Glomerular visceral epithelial cell (primary cell): ENCODE data around the gene PLXND1.

Experiments used
- DNase-seq: peaks from one replicate; pipeline ENCODE4 v3.0.0-alpha.2; 2016; ENCODE audit errors: extremely low spot score

Gene PLXND1

GRCh38 chr3:129584631-129585030, 21.8 kb downstream of the PLXND1 start:
- DNase-seq = no peak

- DNase-seq = no peak
These were observed 23.2 kb downstream of the PLXND1 start for GRCh38 chr3:129583289-129583688.

- DNase-seq = no peak
These were observed 23.7 kb downstream of the PLXND1 start for GRCh38 chr3:129582799-129583198.

GRCh38 chr3:129581623-129582022, 24.9 kb downstream of the PLXND1 start:
- no peak for DNase-seq

GRCh38 chr3:129579991-129580390, 26.5 kb downstream of the PLXND1 start:
- no peak for DNase-seq

GRCh38 chr3:129577925-129578786, 28.3 kb downstream of the PLXND1 start:
- DNase-seq = no peak

- no peak for DNase-seq
These were observed 29.1 kb downstream of the PLXND1 start for GRCh38 chr3:129577366-129577765.

GRCh38 chr3:129576514-129577352, 29.7 kb downstream of the PLXND1 start:
- DNase-seq = no peak

- DNase-seq = no peak
These were observed 30.5 kb downstream of the PLXND1 start for GRCh38 chr3:129575997-129576384.

GRCh38 chr3:129575233-129575996, 31.1 kb downstream of the PLXND1 start:
- DNase-seq = no peak

- DNase-seq = no peak
These were observed 32.3 kb downstream of the PLXND1 start for GRCh38 chr3:129574206-129574605.

GRCh38 chr3:129573493-129573892, 33.0 kb downstream of the PLXND1 start:
- no peak for DNase-seq

- DNase-seq = no peak
These were observed 33.9 kb downstream of the PLXND1 start for GRCh38 chr3:129572603-129573002.

GRCh38 chr3:129571605-129572547, 34.6 kb downstream of the PLXND1 start:
- no peak for DNase-seq

GRCh38 chr3:129569856-129570255, 36.6 kb downstream of the PLXND1 start:
- no peak for DNase-seq

- no peak for DNase-seq
These were observed 38.5 kb downstream of the PLXND1 start for GRCh38 chr3:129567939-129568338.

- no peak for DNase-seq
These were observed 39.2 kb downstream of the PLXND1 start for GRCh38 chr3:129567176-129567705.

- no peak for DNase-seq
These were observed 40.6 kb downstream of the PLXND1 start for GRCh38 chr3:129565902-129566301.

GRCh38 chr3:129564981-129565644, 41.4 kb downstream of the PLXND1 start:
- DNase-seq = no peak
